ENCODE data around the gene NUCKS1. TPM values are rescaled to one million over a fixed set of nuclear protein-coding genes. Genes with fewer than 3 reads are reported as not detected.
A peak's percentile ranks its signal among the peaks of the same experiment; 100 is the strongest.

The NUCKS1 gene
- total and polyA plus RNA-seq, 2 of the 4 experiments (the other 2 are of a cell fraction) = 37.9 to 103 TPM

- H4K91ac ChIP-seq (ENCODE audit: insufficient read depth, low read depth, low read length) = no peak overlapping the region
- BruUV-seq (replicated peaks) = no TSS peak
- peaks cover 19% of the 10 kb centered on the region for H3K9me1 ChIP-seq (ENCODE audit: insufficient read depth, low read length)
- H2BK20ac ChIP-seq (ENCODE audit: low read depth, low read length) = no peak overlapping the region
- intact Hi-C loops (cut with micrococcal nuclease) (no loop called here), in situ Hi-C loops (cut with MboI; ENCODE audit: low sequenced_read_pairs) (no loop called here), dilution Hi-C loops (cut with HindIII; ENCODE audit: low sequenced_read_pairs, unreplicated experiment) (no loop called here)
- no peak overlapping the region for H2BK15ac ChIP-seq (ENCODE audit: low read depth, low read length)
- peaks cover 10% of the 10 kb centered on the region for H3K4me1 ChIP-seq (ENCODE audit: control insufficient read depth, insufficient read depth, low read length)
- no peaks in the 10 kb centered on the region for H4K20me1 ChIP-seq (ENCODE audit: insufficient read depth, low read length)
- no peak overlapping the region for H4K8ac ChIP-seq (ENCODE audit: low read depth in 2 of 2, low read length in 2 of 2)
- H3K36me3 ChIP-seq (ENCODE audit: control insufficient read depth, insufficient read depth, low read length) = no peaks in the 10 kb centered on the region
- DNase-seq (peak; percentile 67), ATAC-seq (ENCODE audit: low read depth) (no peak; the same call in 1 of the 2 replicates)
- no peak overlapping the region for H3K4me3 ChIP-seq (ENCODE audit: insufficient read depth, low read depth, low read length)
- no peak overlapping the region for H3K4me2 ChIP-seq (ENCODE audit: low read depth, low read length)
- no peak overlapping the region for H3K56ac ChIP-seq (ENCODE audit: extremely low read depth, insufficient read depth, low read length)
- ChIA-PET CTCF (interaction anchor here (1.0 to 1.4 kb wide), 4 partner anchors 9 to 205 kb away, joined by 3 to 5 read pairs (median 4); no protein-coding TSS in a partner anchor), POLR2A (ENCODE audit: unreplicated experiment) (no interaction called here)
- H2AFZ ChIP-seq (replicated peaks; ENCODE audit: low read length, poor library complexity) = no peak overlapping the region
- H3K4ac ChIP-seq (ENCODE audit: low read depth, low read length) = no peak overlapping the region
- peaks cover 0 to 4% of the 10 kb centered on the region in 2 experiments; a peak in 1 of 4 replicates for H3K79me1 ChIP-seq (ENCODE audit: low read depth in 1 of 2, low read length in 2 of 2)
- H2BK120ac ChIP-seq (ENCODE audit: low read depth, low read length) = no peak overlapping the region
- H3K23ac ChIP-seq (ENCODE audit: low read depth, low read length) = no peak overlapping the region
- no peak overlapping the region for H3K27ac ChIP-seq (ENCODE audit: insufficient read depth, low read length)
- no peak overlapping the region for H2AK5ac ChIP-seq (ENCODE audit: low read depth, low read length)
- no peak overlapping the region for H2BK5ac ChIP-seq (ENCODE audit: low read depth, low read length, poor library complexity, severe bottlenecking)
- H3K14ac ChIP-seq (replicated peaks; ENCODE audit: low read depth, low read length) = no peak overlapping the region
- H4K5ac ChIP-seq (ENCODE audit: low read depth, low read length) = no peak overlapping the region
- H2AK9ac ChIP-seq (replicated peaks; ENCODE audit: low read depth, low read length, poor library complexity) = no peak overlapping the region
- WGBS, 2 experiments (ENCODE audit: extremely low coverage in 2 of 2, insufficient read length in 1 of 2) = no CpG with 5 or more reads among the region's 2 CpGs
- no peaks in the 10 kb centered on the region; the same call in 1 of the 2 replicates for H3K27me3 ChIP-seq (ENCODE audit: control insufficient read depth, insufficient read depth, low read length)
- TF ChIP-seq MXI1 (IDR thresholded peaks at IDR 0.05; ENCODE audit: borderline replicate concordance, low read depth, low read length) = no peak
- TF ChIP-seq FOS (IDR thresholded peaks at IDR 0.05; ENCODE audit: low read depth, low read length) = 0 out of 2 replicates have a peak, but pooled peaks have one; percentile 13
- H3K9me3 ChIP-seq (ENCODE audit: control insufficient read depth, insufficient read depth, low read length) = no peaks in the 10 kb centered on the region
- H3K18ac ChIP-seq (ENCODE audit: low read depth, low read length) = no peak overlapping the region
- no peak overlapping the region for H3K9ac ChIP-seq (ENCODE audit: low read depth, low read length)
Observed at GRCh38 chr1:205772607-205773032, 22.6 kb upstream of the NUCKS1 start.

Data from IMR-90 (cell line).